Amniotic epithelial cell (primary cell): ENCODE measurements around the gene TNFRSF18.
A peak's percentile ranks its signal among the peaks of the same experiment; 100 is the strongest.
"Not testable (repeated sequence)": the region's sequence is repeated elsewhere in the genome, so short reads cannot be mapped to it uniquely, and the experiment has no call there.

Experiments used
- DNase-seq: peaks from one replicate; pipeline ENCODE4 v3.0.0-alpha.2; 2010; ENCODE audit warnings: low read depth

Gene TNFRSF18

DNA sequence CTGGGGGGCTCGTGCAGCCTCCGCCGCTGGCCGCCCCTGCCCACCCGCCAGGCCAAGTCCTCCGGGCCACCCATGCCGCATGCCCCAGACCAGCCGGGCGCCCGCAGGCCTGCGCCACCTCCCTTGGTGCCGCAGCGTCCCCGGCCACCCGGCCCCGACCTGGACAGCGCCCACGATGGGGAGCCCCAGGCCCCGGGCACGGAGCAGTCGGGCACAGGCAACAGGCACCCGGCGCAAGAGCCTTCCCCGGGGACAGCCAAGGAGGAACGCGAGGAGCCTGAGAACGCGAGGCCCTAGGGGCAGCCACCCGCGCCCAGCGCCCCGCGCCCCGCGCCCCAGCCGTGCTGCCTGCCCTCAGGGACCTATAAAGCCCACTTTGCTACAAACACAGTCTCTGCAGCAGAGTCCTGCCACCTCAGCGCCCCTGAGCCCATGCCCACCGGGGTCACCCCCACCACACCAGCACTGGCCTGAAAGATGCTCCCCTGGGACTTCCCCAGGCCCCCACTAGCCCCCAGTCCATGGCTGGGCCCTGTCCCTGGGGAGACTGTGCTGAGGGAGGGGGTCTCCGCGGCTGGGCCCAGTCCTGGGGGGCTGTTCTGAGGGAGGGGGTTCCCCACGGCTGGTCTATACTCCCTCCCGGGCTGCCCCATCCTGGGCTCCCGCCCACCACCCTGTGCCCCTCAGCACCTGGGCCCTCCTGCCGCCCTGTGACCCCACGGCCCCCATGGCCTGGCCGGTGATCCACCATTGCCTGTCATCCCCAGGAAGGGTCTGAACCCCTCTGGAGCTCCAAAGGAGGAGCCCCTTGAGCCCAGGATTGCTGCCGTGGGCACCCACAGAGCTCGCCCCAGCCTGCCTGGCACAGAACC, 8.6 kb downstream of the TNFRSF18 start:
- no peak for DNase-seq

DNA sequence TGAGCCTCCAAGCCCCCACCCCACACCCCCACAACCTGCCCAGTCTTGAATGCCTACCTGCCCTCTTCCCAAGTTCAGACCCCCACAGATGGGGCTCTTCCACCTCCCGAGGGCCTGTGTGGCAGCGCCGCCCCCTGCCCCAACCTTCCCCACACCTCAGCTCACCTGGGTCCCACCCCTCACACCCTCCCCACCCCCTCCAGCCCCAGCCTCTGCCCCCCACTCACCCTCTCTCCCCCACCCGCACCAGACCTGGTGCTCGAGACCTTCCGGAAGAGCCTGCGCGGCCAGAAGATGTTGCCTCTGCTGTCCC, 9.2 kb downstream of the TNFRSF18 start:
- no peak for DNase-seq

- DNase-seq = no peak
Measured at GRCh38 chr1:1196431-1197187, 9.8 kb downstream of the TNFRSF18 start.

DNA sequence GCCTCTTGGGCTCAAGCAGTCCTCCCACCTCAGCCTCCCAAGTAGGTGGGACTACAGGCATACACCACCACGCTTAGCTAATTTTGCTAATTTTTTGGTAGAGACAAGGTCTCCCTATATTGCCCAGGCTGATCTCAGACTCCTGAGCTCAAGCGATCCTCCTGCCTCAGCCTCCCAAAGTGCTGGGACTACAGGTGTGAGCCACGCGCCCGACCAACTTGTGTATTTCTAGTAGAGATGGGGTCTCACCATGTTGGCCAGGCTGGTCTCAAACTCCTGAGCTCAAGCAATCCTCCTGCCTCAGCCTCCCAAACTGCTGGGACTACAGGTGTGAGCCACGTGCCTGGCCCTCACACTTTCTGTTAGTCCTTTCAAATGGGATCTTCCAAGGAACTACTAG, 10.7 kb downstream of the TNFRSF18 start:
- not testable (repeated sequence) for DNase-seq

DNA sequence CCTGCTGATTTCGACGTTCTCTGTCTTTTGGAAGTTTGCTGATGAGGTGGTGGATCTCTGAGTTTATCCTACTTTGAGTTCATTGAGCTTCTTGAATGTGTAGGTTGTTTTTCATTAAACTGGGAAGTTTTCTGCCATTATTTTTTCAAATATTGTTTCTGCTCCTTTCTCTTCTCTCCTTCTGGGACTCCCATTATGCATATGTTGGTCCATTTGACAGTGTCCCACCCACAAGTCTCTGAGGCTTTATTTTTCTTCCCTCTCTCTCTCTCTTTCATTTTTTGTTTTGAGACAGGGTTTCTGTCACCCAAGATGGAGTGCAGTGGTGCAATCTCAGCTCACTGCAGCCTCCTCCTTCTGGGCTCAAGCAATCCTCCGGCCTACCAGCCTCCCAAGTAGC, 11.7 kb downstream of the TNFRSF18 start:
- peak; percentile 30 for DNase-seq

DNA sequence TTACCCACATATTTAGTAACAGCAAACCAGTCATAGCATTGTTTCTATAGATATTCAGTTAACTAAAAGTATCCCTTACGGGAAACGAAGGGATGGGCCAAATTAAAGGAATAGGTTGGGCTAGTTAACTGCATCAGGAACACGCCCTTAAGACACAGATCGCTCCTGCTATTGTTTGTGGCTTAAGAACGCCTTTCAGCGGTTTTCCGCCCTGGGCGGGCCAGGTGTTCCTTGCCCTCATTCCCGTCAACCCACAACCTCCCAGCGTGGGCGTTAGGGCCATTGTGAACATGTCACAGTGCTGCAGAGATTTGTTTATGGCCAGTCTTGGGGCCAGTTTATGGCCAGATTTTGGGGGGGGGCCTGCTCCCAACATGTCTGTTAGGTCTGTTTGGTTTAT, 14.7 kb downstream of the TNFRSF18 start:
- DNase-seq = no peak

- DNase-seq = no peak
Measured at GRCh38 chr1:1189111-1189510, 17.3 kb downstream of the TNFRSF18 start.

GRCh38 chr1:1187938-1188337, 18.5 kb downstream of the TNFRSF18 start:
- DNase-seq = no peak

DNA sequence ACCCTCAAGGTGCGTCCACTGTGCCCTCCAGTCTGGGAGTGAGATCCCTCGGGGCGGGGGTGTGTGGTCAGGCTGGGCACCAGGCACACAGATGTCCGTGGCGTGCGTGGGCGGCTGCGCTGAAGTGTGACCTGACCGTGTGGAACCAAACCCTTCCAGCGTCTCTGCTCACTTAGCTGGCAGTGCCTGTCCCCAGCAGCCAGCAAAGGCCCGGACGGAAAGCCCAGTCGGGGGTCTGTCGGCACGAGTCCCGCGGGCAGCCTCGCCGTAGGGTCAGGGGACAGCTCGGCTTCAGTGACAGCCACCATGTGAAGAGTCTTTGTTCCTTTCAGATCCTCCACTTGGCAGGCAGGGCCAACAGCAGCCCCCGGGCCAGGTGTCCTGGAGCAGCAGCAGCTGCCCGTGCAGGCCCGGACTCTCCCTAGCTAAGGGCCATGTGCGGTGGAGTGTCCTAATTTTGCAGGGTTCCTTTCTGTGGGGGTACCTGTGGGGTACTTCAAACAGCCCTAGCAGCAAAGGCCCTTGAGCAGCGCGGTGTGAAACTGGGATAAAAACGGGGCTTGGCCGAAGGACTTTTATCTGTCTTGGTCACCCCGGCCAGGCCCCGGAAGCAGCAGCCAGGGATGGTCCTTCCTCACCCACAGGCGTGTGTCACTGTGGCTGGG, 21.2 kb downstream of the TNFRSF18 start:
- DNase-seq = no peak

- DNase-seq = no peak
Measured at GRCh38 chr1:1183833-1184775, 22.3 kb downstream of the TNFRSF18 start.

DNA sequence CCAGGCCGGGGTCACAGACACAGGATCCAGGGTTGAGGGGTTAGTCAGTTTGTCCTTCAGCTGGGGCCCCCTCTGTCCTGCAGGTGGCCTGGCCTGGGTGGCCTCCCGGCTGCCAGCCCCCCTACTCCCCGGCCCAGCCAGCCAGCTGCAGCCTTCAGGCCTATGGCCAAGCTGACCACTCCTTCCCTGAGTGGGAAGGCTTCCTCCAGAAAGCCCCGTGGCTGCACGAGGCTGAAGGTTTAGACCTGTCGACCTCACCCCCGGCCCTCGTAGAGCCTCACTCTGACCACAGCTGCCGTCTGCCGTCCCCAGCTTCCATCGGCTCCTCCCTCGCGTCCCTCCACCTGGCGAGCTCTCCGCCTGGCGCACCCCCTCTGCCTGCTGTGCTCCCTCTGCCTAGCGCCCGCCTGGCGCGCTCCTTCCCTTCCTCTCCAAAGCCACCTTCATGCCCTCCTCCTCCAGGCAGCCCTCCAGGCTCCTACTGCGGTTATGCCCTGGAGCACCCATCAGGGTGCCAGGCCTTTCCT, 23.1 kb downstream of the TNFRSF18 start:
- no peak for DNase-seq

DNA sequence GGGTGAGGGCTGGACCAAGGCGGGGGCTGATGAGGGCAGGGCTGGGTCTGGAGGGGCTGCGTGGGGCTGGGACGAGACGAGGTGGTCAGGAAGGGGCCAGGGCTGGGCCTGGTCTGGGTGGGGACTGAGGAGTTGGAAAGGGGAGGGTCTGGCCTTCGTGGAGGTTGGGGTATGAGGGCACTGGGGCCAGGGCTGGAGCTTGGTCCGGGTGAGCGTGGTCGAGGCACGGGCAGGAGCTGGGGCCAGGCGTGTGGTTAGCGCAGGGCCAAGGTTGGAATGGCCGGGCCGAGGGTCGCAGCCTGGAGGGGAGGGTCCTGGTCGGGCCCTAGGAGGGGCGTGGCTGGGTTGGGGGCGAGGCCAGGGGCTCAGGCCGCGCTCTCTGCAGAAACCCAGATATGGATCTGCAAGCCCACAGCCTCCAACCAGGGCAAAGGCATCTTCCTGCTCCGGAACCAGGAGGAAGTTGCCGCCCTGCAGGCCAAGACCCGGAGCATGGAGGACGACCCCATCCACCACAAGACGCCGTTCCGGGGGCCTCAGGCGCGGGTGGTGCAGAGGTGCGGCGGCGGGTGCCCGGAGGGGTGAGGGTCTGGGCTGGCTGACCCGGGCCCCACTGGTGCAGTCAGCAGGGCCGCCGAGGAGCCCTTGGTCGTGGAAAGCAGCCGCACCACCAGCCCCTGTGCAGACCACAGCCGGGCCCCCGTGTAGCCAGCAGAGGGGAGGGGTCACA, 23.7 kb downstream of the TNFRSF18 start:
- no peak for DNase-seq

DNA sequence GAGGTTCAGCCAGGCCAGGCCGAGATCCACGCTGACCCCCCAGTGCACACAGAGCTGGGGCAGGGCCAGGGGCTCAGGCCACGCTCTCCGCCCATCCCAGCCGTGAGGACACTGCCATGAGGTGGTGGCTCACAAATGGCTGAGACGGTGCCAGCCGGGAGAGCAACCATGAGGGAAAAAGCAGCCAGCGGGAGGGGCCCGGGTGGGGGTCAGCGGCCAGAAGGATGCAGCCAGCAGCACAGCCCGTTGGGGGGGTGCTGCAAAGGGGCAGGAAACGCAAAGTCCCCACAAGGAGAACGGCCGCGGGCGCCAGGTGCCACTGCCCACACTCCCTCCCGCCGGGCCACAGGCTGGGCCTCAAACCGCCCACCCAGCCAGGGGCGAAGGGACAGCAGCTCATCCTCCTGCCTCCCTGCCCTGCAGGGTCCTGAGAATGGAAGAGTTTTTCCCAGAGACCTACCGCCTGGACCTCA, 24.4 kb downstream of the TNFRSF18 start:
- DNase-seq = no peak

DNA sequence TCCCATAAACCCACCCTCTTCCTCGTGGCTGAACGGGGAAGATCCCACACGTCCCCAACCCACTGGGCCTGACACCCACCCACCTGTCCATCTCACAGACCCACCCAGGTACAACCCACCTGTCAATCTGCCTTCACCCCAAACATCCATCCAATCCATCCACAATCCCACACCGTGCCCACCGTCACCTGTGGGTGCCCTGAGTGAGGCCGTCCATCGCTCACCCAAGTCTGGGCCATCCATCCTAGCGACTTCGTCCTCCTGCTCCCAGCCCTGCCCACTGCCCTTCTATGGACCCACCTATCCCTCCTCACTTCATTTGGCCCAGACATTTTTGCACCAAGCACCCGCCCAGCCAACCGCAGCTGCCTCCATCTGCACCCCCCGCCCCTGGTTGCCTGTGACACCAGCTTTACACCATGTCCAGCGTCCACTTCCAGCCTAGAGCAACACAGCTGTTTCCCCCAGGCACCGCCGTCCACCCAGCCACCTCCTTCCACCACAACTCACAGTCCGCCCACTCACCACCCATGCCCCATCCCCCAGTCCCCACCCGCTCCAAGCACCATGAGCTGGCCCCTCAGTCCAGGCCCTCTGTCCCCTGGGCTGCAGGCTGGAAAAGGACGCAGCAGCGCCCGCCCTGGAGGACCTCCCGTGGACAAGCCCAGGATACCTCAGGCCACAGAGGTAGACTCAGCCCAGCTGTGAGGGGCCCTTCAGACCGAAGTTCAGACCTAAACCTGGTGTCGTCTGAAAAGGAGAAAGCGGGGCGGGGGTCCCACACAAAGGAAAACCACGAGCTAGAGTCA, 25.1 kb downstream of the TNFRSF18 start:
- no peak for DNase-seq

GRCh38 chr1:1179983-1180861, 26.2 kb downstream of the TNFRSF18 start:
- DNase-seq = no peak

DNA sequence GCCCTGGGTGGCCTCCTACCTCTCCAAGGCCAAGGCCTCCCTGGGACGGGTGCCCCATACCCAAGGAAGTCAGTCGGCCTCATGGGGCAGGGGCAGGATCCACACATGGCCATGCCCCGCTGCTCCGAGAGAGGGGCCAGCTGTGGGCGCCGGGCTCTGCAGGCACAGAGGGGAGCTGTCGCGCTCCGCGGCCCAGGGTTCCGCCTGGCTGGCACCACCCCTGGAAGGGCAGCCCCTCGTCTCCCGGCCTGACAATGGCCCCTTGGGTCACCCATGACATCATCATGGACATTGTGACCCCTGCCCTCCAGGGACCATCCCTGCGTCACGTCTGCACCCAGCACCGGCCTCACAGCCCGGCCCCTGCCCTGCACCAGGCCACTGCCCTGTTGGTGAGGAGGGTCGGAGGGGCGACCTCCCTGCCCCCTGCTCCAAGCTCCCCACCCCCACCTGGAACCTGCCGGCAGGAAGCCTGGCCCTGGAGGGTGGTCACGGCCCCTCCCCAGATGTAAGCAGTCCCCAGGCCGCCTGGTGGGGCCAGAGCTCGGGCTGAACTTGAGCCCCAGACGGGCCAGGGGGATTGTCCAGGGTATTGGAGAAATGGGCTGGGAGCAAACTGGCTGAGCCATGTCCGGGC, 26.9 kb downstream of the TNFRSF18 start:
- DNase-seq = no peak

DNA sequence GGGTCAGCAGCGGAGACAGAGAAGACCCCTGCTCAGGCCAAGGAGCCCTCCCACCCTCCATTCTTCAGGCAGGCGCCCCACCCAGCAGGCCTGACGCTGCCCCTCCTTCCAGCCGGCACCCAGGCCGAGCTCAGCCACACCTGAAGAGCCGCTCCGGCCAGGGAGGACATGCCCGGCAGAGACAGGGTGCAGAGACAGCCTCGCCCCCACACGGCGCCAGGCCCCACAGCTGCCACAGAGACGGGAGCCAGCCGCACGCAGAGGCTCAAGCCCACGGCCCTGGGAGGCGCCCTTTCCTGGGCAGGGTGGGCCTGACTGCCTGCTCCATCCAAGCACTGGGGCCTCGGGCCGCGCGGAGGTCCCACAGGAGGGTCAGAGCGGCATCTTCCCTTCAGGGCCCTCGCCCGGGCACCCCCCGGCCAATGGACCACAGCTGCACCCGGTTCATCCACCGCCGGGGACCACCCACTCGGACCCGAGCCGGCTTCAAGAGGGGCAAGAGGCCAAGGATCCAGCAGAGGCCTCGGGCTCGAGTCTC, 27.5 kb downstream of the TNFRSF18 start:
- DNase-seq = no peak
